SU-DHL-6 (cell line): ENCODE measurements around the gene SNX10.

Experiments
- H2AFZ ChIP-seq: fragments of 200-600 bp; sonication (generic); 2 replicates; pipeline ENCODE4 v1.6.1; 2014; ENCODE audit warnings: low read depth, mild to moderate bottlenecking, moderate library complexity, mixed read lengths, antibody characterized with exemption, low read length; ENCODE audit not compliant: severe bottlenecking
- H3F3A ChIP-seq: fragments of 200-600 bp; shearing (Covaris generic); 2 replicates; pipeline ENCODE4 v1.6.0; 2016; ENCODE audit warnings: antibody characterized with exemption, mild to moderate bottlenecking; ENCODE audit not compliant: insufficient read depth
- H3K27ac ChIP-seq: fragments of 200-600 bp; sonication (generic); 2 replicates; pipeline ENCODE4 v1.5.1; 2016; ENCODE audit warnings: low read depth, mild to moderate bottlenecking, low read length, moderate library complexity, mixed read lengths
- H3K27me3 ChIP-seq: fragments of 200-600 bp; sonication (generic), shearing (Covaris generic); 2 replicates; pipeline ENCODE4 v1.6.0; 2014; ENCODE audit warnings: mild to moderate bottlenecking, low read length
- H3K36me3 ChIP-seq: fragments of 200-600 bp; sonication (generic); 2 replicates; pipeline ENCODE4 v1.6.1; 2014; ENCODE audit warnings: mild to moderate bottlenecking, low read length, mixed read lengths
- H3K4me2 ChIP-seq: fragments of 300-600, 200-600 bp; shearing (Covaris generic), sonication (generic); 2 replicates; pipeline ENCODE4 v1.6.0; 2014; ENCODE audit warnings: low read length, low read depth, mild to moderate bottlenecking; ENCODE audit not compliant: poor library complexity, severe bottlenecking
- H3K4me3 ChIP-seq: fragments of 200-600 bp; sonication (generic); 2 replicates; pipeline ENCODE4 v1.5.1; 2014; ENCODE audit warnings: antibody characterized with exemption, low read length, mild to moderate bottlenecking, mixed read lengths; ENCODE audit not compliant: insufficient read depth, poor library complexity, severe bottlenecking
- H3K79me2 ChIP-seq: fragments of 200-600 bp; sonication (generic); 2 replicates; pipeline ENCODE4 v1.6.1; 2014; ENCODE audit warnings: mild to moderate bottlenecking, low read length, moderate library complexity; ENCODE audit not compliant: insufficient read depth
- H3K9ac ChIP-seq: fragments of 200-600 bp; sonication (generic); 2 replicates; pipeline ENCODE4 v1.7.0; 2014; ENCODE audit warnings: mild to moderate bottlenecking, low read length
- H3K9me2 ChIP-seq: fragments of 200-600 bp; sonication (generic); replicated peaks from 2 replicates; pipeline ENCODE4 v1.6.1; 2014; ENCODE audit warnings: low read length; ENCODE audit not compliant: insufficient read depth
- H3K9me3 ChIP-seq: fragments of 200-600 bp; sonication (generic); 2 replicates; pipeline ENCODE4 v1.6.1; 2014; ENCODE audit warnings: low read length, mixed read lengths; ENCODE audit not compliant: insufficient read depth
- H4K20me1 ChIP-seq: fragments of 200-600 bp; sonication (generic); 2 replicates; pipeline ENCODE4 v1.6.1; 2014; ENCODE audit warnings: low read depth, mild to moderate bottlenecking, antibody characterized with exemption, low read length, moderate library complexity, mixed read lengths
- EZH2phosphoT487 ChIP-seq: fragments of 200-600 bp; sonication (generic), shearing (Covaris generic); conservative IDR thresholded peaks from 2 replicates; pipeline ENCODE4 v1.6.1; 2018; ENCODE audit warnings: mild to moderate bottlenecking, antibody characterized with exemption, low read length, moderate library complexity, mixed read lengths
- TF ChIP-seq, protein P1 (sequence below): fragments of 200-600 bp; sonication (generic); IDR thresholded peaks from one replicate; pipeline ENCODE4 v1.5.1; 2017; ENCODE audit warnings: antibody characterized with exemption, mild to moderate bottlenecking, low read length, moderate library complexity; ENCODE audit not compliant: insufficient read depth, poor library complexity, severe bottlenecking

Gene SNX10

DNA sequence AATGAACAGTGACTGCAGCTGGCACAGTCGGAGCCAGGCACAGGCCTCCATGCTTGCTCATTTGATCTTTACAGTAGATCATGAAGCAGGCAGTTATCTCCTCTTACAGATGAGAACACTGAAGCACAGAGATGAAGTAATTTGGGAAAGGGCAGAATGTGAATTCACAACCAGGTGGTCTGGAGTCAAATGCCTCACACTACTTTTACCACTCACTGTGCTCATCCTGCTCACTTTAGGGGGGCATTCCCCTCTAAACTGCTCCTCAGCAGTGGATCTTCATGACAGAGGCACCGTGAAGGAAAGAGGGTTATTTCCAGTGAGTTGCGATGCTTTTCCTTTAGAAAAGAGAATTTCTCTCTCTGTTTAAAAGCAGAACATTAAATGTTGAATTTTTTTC lies 15.1 kb downstream of the SNX10 start:
- H3K9me3 ChIP-seq: no peaks in the 10 kb centered on the region
- H3K27me3 ChIP-seq: no peaks in the 10 kb centered on the region
- TF ChIP-seq, protein P1, sequence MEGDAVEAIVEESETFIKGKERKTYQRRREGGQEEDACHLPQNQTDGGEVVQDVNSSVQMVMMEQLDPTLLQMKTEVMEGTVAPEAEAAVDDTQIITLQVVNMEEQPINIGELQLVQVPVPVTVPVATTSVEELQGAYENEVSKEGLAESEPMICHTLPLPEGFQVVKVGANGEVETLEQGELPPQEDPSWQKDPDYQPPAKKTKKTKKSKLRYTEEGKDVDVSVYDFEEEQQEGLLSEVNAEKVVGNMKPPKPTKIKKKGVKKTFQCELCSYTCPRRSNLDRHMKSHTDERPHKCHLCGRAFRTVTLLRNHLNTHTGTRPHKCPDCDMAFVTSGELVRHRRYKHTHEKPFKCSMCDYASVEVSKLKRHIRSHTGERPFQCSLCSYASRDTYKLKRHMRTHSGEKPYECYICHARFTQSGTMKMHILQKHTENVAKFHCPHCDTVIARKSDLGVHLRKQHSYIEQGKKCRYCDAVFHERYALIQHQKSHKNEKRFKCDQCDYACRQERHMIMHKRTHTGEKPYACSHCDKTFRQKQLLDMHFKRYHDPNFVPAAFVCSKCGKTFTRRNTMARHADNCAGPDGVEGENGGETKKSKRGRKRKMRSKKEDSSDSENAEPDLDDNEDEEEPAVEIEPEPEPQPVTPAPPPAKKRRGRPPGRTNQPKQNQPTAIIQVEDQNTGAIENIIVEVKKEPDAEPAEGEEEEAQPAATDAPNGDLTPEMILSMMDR: no peak
- no peak for TF ChIP-seq EZH2phosphoT487
- no peak overlapping the region for H3K4me3 ChIP-seq
- H3K9ac ChIP-seq: no peak overlapping the region
- H3F3A ChIP-seq: no peaks in the 10 kb centered on the region
- no peak overlapping the region for H2AFZ ChIP-seq
- H3K27ac ChIP-seq: no peak overlapping the region
- no peak overlapping the region for H3K4me2 ChIP-seq
- H3K9me2 ChIP-seq: no peaks in the 10 kb centered on the region
- no peaks in the 10 kb centered on the region; the same call in 1 of the 2 replicates for H3K36me3 ChIP-seq
- H4K20me1 ChIP-seq: no peaks in the 10 kb centered on the region
- peaks cover 87% of the 10 kb centered on the region for H3K79me2 ChIP-seq

DNA sequence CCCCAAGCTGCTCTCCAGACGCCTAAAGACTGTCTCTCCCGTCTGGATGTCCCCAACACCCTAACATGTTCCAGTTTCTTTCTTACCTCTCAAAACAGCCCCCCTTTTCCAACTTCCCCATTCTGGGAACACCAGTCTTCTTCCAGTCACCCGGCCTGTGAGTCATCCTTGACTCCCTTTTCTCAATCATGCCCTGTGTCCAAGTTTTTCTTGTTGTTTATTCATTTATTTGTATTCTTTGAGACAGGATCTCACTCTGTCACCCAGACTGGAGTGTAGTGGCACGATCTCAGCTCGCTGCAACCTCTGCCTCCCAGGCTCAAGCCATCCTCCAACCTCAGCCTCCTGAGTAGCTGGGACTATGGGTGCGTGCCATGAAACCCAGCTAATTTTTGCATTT lies 15.6 kb downstream of the SNX10 start:
- H3K27ac ChIP-seq: no peak overlapping the region
- no peaks in the 10 kb centered on the region for H4K20me1 ChIP-seq
- H3K27me3 ChIP-seq: no peaks in the 10 kb centered on the region
- H2AFZ ChIP-seq: no peak overlapping the region
- H3K36me3 ChIP-seq: no peaks in the 10 kb centered on the region; the same call in 1 of the 2 replicates
- H3F3A ChIP-seq: no peaks in the 10 kb centered on the region
- H3K4me3 ChIP-seq: no peak overlapping the region
- H3K4me2 ChIP-seq: no peak overlapping the region
- H3K9me2 ChIP-seq: no peaks in the 10 kb centered on the region
- no peaks in the 10 kb centered on the region for H3K9me3 ChIP-seq
- H3K79me2 ChIP-seq: peaks cover 83% of the 10 kb centered on the region
- TF ChIP-seq EZH2phosphoT487: no peak
- TF ChIP-seq, protein P1: no peak
- H3K9ac ChIP-seq: no peak overlapping the region

DNA sequence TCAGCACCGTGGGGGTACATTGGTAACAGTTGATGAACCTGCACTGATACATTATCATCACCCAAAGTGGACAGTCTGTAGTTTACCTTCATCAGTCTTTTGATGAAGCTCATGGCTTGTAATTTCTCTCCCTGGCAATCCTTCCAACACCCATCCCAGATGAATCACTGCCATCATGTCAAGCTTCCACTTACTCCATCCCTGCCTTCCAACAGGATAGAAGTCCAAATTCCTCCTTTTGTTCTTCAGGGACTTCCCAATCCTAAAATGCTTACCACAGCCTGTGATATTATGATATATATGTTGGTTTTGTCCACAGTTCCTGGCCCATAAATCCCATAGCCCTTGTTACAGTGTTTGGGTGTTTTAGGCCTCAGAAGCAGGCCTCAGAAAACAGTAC lies 16.1 kb downstream of the SNX10 start:
- H3K27me3 ChIP-seq: no peaks in the 10 kb centered on the region
- TF ChIP-seq, protein P1: no peak
- TF ChIP-seq EZH2phosphoT487: no peak
- H2AFZ ChIP-seq: no peak overlapping the region
- H3K9me2 ChIP-seq: no peaks in the 10 kb centered on the region
- no peak overlapping the region for H3K9ac ChIP-seq
- H4K20me1 ChIP-seq: no peaks in the 10 kb centered on the region
- peaks cover 2% of the 10 kb centered on the region; the same call in 1 of the 2 replicates for H3F3A ChIP-seq
- no peak overlapping the region for H3K27ac ChIP-seq
- H3K36me3 ChIP-seq: no peaks in the 10 kb centered on the region; the same call in 1 of the 2 replicates
- no peak overlapping the region for H3K4me2 ChIP-seq
- H3K79me2 ChIP-seq: peaks cover 80% of the 10 kb centered on the region
- no peaks in the 10 kb centered on the region for H3K9me3 ChIP-seq
- no peak overlapping the region for H3K4me3 ChIP-seq

DNA sequence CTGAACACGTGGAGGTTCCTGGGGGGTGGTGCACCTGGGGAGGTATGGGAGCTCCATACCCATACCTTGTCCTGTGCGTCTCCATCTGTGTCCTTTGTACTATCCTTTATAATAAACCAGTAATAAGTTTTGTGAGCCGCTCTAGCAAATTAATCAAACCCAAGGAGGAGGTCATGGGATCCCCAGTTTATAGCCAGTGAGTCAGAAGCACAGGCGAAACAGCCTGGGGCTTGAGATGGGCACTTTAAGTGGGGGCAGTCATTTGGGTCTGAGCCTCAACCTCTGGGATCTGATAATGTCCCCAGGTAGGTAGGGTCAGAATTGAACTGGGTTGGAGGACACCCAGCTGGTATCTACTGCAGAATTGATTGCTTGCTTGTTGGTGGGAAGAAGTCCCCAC lies 16.9 kb downstream of the SNX10 start:
- Histone ChIP-seq H3K36me3 (no peaks in the 10 kb centered on the region; the same call in 1 of the 2 replicates), H3K27ac (no peak overlapping the region), H3K4me3 (no peak overlapping the region), H3K79me2 (peaks cover 81% of the 10 kb centered on the region), H3K9ac (no peak overlapping the region), H3K9me2 (no peaks in the 10 kb centered on the region), H3F3A (peaks cover 9% of the 10 kb centered on the region; the same call in 1 of the 2 replicates), H4K20me1 (no peaks in the 10 kb centered on the region), H2AFZ (no peak overlapping the region), H3K4me2 (no peak overlapping the region), H3K9me3 (no peaks in the 10 kb centered on the region), H3K27me3 (no peaks in the 10 kb centered on the region)
- TF ChIP-seq EZH2phosphoT487: no peak
- TF ChIP-seq, protein P1: no peak
